G401 (cell line): Measurements from ENCODE around the gene GLRX. TPM values are rescaled to one million over a fixed set of nuclear protein-coding genes. Genes with fewer than 3 reads are reported as not detected.
A peak's percentile ranks its signal among the peaks of the same experiment; 100 is the strongest.
"Not testable (repeated sequence)": the region's sequence is repeated elsewhere in the genome, so short reads cannot be mapped to it uniquely, and the experiment has no call there.

ENCODE experiments used
- DNase-seq: peaks from one replicate; pipeline ENCODE4 v3.0.0-alpha.2; 2015; ENCODE audit warnings: low spot score
- in situ Hi-C: cut with HindIII; loops from 2 replicates; pipeline ENCODE4 v1.10.0; 2016; ENCODE audit warnings: low sequenced_read_pairs, mixed read lengths
- total RNA-seq: library from RNA; depleted of rRNA; stranded (reverse); fragments of >200 nt; shearing (Covaris generic); gene quantifications from 2 replicates; pipeline ENCODE4 v1.2.3, GENCODE V29; 2014

Gene GLRX
- total RNA-seq, 1 experiment from 2014 or later = not detected

DNA sequence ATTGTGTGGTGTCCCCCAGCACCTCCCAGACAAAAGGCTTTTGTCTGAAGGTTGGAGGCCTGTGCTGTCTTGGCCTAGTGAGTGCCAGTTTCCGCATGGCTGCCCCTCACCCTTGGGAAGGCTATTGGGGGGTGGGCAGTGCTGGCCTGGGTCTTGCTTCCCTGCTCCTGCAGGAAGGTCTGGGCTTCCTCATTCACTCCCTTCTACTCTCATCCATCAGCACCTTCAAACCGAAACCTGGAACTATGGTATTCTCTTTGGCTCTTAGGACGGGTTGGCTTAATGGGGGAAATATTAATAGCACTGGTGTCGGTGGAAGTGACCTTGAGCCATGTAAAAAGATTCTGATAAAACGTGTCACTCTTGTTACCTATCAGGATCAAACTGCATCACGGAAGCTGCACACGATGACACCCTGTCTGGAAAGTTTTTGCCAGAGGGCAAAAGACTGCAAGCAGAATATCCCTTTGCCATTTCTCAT is 34.0 kb upstream of the GLRX start:
- DNase-seq = no peak
- in situ Hi-C loops = no loop called here

DNA sequence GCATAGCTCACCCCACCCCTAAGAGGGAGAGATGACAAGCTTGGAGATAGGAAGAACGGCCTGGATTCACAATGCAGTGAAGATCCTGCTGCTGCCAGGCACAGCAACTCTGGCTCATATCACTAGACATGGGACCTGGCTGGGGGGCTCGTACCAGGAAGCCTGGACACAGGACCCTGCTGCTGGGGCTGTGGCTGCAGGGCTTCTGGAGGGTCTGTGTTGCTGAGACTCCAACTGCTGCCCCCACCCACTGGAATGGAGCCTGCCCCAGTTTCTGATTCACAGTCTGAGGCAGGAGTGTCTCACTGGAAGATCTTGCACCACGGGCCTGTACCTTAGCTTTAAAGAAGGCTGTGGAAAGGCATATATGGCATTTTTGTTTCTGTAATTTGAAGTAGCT is 31.0 kb upstream of the GLRX start:
- in situ Hi-C loops = no loop called here
- no peak for DNase-seq

DNA sequence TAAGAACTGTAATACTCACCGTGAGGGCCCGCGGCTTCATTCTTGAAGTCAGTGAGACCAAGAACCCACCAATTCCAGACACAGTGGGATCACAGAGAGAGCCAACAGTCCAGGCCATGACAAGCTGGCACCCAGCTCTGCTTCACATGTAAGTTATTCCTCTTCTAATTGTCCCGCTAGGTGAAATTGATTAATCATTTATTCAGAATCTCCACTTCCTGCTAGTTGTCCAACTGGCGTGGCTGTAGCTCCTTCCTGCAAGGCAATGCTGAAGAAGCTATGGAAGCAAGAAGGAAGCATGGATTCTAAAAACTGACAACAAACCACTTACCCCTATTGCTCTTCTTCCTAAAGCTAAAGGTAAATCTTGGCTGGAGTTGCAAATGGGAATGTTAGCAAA is 30.0 kb upstream of the GLRX start:
- in situ Hi-C loops = no loop called here

DNA sequence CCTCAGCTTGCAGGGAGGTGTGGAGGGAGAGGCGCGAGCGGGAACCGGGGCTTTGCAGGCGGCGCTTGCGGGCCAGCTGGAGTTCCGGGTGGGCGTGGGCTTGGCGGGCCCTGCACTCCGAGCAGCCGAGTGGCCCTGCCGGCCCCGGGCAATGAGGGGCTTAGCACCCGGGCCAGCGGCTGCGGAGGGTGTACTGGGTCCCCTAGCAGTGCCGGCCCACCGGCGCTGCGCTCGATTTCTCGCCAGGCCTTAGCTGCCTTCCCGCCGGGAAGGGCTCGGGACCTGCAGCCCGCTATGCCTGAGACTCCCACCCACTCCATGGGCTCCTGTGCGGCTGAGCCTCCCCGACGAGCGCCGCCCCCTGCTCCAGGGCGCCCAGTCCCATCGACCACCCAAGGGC is 28.6 kb upstream of the GLRX start:
- DNase-seq, in situ Hi-C loops: not testable (repeated sequence)

More for the DNA sequence above, 30.0 kb upstream of the GLRX start:
- no peak for DNase-seq

DNA sequence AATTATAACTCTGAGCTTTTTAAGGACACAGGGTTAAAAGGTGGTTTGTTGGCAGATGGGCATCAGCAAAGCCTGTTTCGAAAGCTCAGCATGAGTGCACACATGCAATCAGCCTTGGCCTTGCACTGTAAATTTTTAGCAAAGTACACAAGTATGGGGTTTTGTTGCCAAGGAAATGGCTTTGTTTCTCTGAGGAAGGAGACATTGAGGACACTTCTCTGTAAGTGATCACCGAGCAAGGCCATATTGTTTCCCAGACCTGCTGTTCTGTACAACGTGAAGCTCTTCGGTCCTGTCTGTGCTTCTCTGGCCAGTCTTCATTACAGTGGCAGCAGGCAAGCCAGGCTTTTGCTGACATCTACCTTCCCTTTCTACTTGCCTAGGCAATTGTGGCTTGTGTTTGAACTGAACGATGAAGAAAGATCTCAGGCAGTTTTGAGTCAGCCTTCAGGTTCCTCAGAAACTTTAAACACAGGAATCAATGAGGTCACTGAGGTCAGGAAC is 27.9 kb upstream of the GLRX start:
- in situ Hi-C loops = no loop called here

DNA sequence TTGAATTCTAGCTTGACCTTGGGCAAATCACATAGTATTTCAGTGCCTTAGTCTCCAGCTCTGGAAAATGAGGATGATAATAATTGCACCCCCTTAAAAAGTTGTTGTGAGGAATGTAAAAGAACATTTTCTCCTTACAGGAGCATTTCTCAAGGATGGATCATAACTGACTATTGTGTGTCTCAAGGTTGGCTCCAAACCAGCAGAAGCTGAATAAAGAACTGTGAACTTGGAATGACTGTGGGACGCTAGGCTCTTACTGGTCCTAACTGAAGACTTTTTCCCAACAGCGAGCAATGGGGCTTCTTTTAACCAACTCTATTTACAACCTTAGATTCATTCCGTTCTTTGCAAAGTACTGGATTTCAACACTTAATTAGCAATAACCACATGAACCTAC is 26.2 kb upstream of the GLRX start:
- no peak for DNase-seq
- in situ Hi-C loops = no loop called here

More for the DNA sequence above, 27.9 kb upstream of the GLRX start:
- DNase-seq = peak; percentile 86

DNA sequence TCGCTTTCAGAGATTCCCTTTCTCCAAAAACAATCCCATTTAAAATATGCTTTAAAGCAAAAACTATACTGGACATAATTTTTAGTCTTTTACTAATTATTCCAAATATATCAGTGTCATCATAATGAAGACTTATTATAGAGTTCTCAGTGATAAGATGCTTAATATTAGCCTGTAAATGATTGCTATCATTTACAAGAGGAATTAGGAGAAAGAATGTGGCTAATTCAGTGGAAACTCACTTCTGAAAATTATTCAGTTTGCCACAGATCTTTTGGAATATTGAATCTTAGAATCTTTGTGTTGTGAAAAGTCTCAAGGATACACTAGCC is 24.7 kb upstream of the GLRX start:
- DNase-seq = no peak
- in situ Hi-C loops = no loop called here

DNA sequence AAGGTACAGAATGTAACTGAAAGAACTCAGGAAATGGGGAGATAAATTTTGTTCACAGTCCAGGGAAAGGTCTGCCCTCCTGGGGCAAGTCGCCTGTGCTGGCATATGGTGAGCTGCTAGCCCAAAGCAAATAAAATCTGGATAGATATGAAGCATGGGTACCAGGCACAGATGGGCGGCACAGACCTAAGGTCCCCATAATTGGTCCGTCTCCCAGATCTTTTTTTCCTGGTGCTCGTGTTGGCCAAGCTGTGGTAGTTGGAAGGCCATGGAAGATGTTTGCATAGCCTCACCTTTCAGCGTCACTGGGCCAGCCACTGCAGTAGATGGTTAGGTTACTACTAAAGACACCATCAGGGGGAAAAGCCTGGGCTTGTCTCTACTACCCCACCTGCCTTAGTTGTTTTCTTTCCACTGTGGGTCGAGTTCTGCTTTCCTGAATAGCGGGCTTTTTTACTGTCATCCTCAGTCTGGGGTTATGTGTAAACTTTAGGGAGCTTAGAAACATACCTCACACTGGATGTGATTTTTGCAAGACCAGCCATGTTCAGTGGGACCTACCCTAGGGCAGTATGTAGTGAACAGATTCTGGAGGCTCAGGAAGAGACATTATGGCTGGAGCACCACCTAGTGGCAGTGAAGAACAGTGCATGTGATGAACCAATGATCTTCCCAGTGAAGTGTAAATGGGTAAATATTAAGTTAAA is 24.2 kb upstream of the GLRX start:
- in situ Hi-C loops = no loop called here
- peak; percentile 97 for DNase-seq

DNA sequence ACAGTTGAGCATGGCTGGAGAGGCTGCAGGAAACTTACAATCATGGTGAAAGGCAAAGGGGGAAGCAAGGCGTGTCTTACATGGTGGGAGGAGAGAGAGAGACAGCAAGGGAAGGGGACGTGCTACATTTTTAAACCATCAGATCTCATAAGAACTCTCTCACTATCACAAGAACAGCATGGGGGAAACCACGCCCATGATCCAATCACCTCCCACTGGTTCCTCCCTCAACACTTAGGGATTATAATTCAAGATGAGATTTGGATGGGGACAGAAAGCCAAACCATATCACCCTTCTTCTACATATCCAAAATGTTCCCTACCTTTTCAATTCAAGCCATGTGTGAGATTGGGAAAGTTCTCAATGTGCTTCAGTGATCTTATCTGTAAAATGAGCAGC is 22.9 kb upstream of the GLRX start:
- no peak for DNase-seq
- in situ Hi-C loops = no loop called here

DNA sequence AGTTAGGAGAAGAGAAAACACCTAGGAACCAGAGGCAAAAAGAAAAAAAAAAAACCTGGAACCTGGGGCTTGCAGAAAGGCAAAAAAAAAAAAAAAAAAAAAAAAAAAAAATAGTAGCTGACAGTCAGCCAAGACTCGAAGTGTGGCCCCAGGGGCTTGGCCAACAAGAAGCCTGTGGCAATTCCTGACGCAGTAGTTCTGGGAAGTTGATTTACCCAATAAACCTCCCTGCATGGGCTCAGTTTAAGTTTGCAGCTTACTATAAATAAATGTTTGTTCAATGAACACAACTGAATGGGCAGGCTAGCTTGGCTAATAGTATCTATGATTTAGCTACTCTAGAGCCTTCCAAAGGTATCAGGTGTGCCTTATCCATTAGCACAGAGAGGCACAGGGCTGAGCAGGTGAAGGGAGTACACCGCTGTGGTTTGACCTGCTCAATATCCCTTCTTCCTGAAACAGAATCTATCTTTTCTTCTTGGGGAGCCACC is 21.3 kb upstream of the GLRX start:
- in situ Hi-C loops = no loop called here

DNA sequence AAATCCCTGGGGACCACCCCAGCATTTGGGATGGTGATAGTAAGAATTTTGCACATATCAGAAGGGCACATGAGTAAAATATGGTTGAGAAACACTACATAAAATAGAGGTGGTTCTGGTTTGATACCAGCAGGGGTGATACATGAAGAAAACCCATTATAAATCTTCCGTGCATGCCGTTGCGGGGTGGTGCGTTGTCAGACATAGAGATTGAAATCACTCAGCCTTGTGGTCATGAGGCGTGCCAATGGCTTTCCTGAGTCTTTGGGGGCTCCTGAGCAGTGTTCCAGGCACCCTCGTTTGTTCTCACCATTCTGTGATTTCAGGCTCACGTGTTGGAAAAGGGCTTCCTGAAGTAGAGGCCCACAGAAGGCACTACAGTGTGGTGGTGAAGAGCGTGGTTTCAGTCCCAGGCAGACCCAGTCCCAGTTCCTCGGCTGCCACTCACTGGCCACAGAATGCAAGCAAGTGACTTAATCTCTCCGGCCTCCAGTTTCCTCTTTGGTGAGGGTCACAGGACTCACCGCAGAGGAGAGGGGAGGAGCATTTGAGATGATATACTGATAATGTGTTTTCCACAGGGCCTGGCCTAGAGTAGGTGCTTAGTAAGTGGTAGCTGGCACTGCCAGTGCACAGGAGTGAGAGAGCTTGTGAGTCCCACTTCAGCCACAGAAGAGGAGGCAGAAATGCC is 20.5 kb upstream of the GLRX start:
- in situ Hi-C loops = no loop called here
- no peak for DNase-seq

More for the DNA sequence above, 21.3 kb upstream of the GLRX start:
- peak; percentile 33 for DNase-seq

DNA sequence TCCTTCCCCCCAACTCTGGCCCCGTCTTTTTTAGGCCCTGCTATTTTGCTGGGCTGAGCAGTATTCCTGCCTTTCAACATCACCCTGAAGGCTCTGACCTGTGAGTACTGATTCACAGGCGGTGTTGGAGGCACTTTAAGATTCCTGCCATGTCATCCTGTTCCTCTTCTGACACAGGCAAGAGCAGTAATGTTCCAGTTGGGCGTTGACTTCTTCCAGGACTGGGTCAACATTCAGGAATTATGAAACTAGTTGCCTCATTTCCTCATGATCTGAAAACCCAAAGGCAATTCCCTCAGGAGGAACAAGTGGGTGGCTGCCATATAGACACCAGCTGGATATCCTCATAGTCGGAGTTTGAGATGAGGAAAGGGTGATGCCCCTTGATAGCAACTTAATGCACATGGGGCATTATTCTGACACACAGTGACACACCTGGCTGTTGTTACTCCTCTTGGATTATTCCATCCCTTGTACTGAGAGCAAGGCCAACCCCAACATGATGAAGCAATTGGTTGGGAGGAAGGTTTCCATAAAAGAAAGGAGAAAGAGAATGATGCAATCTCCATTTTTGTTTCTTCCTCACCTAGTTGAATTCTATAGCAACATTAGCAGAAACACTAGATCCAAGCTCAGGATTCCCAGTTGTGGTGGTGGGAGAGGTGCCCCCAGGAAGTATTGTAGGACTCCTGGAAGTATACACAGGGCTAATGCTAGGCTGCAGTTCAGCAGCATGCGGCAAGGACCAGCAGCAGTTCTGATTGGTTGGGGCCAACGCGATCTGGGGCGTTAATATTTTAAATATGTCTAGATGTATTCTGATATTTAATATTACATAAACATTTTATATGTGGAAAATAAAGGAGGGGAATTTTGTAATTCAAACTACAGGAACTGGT is 19.6 kb upstream of the GLRX start:
- DNase-seq = no peak
- in situ Hi-C loops = no loop called here

DNA sequence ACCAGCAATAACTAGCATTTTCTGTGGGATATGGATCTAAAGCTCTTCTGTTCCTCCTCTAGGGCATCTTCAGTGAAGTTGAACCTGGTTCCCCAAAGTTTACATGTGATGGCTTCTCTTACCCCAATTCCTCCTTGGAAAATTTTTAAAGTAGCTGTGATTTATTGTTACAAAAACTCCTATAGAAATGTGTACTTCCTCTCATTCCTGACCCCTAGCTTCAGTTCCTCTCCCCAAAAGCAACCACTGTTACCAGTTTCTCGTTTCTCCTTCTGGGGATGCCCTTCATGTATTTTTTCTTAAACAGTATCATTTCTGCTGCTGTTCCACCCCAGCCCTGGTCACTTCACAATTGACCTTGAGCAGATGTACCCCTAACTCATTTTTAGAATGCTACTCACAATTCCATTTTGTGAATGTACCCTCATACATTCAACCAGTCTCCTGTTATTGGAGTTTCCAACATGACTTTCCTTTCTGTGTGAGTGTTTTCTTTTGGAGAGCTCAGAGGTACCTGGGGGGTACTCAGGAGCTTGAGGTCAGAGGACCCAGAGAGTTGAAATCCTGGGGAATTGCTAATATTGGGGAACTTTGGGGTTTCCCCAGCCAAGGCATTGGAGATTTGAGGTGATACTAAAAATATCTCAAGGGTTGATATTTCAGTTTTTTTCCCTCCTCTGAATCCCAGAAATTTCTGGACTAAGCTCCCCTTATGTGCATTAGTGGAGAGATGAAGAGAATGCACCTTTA is 18.6 kb upstream of the GLRX start:
- in situ Hi-C loops = no loop called here
- DNase-seq = no peak

DNA sequence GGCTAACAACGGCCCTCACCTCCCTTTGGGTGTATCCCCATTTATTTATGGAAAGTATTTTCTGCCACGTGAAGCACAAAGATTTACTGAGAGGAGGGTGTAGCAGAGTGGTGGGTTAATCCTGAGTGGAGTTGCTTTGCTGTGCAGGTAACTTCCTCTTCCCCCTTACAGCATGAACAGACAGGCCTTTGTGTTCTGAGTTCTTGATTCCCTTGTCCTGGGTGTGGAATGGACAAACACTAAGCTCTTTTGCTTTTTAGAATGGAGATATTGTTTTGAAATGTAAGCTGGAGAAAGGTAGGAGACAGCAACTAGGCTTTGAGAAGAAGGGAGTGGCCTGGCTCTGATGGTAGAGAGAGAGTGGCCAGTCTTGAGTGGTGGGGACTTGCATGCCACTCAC is 17.1 kb upstream of the GLRX start:
- no peak for DNase-seq
- in situ Hi-C loops = no loop called here

DNA sequence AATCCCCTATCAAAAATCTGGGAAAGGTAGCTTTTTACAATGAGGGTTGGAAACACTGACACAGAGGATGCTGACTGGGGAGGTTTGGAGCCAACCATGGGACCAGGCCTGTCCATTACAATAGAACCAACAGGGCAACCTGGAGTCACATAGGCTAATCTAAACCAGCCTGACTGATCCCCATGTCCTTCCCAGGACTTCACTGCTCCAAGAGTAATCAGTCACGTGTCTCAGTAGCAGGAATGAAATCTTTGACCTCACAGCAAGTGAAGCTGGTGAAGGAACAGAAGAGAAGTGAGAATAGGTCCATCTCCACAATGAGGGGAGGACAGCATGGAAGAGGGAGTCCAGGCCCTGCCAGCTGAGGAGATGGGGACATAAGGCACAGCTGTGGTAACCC is 16.0 kb upstream of the GLRX start:
- in situ Hi-C loops = no loop called here
- DNase-seq = no peak

DNA sequence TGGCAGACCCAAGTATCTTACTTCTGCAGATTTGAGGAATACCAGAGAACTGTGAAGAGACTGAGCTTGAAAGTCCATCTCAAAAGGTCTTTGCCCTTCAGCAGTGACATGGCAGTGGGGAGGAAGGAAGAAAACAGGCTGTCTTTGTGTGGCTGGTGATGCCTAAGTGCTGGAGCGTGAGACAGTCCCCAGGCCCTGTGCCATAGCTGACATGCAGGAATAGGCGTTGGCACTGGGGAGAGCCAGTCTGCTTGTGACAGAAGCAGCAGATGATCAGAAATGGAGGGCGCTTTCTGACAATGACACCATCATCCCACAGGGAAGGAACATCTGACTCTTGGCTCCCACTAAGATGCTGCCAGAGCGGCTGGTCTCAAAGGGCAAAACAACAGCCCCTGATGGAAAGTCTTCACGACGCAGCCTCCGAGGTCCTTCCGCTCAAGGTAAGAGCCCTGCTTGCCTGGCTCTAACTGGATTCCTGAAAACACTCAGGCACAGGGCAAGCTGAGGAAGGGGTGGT is 15.5 kb upstream of the GLRX start:
- DNase-seq = peak; percentile 69
- in situ Hi-C loops = no loop called here

DNA sequence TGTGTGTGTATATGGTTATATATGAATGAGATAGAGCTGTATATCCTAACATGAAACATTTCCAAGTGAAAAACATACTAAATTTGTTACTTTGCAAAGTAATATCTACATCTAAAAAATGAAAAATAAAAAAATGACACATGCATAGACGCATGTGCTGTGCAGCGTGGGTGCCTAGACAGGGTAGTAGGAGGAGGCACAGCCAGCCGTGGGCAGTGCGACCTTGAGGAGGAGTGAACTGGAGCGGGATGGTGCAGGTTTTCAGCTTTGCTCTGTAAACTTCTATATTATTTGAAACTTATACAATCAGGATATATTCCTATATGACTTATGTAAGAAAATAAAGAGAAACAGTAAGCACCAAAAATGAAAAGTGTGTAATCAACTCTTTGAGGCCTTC is 15.0 kb upstream of the GLRX start:
- in situ Hi-C loops = no loop called here
- no peak for DNase-seq

DNA sequence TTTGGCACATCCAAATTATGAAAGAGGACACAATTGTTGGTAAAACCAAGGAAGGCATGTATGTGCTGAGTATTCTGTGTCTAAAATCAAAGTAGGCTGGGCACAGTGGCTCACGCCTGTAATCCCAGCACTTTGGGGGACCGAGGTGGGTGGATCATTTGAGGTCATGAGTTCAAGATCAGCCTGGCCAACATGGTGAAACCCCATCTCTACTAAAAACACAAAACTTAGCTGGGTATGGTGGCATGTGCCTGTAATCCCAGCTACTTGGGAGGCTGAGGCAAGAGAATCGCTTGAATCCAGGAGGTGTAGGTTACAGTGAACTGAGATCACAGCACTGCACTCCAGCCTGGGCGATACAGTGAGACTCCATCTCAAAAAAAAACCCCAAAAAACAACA is 14.4 kb upstream of the GLRX start:
- in situ Hi-C loops, DNase-seq: not testable (repeated sequence)

DNA sequence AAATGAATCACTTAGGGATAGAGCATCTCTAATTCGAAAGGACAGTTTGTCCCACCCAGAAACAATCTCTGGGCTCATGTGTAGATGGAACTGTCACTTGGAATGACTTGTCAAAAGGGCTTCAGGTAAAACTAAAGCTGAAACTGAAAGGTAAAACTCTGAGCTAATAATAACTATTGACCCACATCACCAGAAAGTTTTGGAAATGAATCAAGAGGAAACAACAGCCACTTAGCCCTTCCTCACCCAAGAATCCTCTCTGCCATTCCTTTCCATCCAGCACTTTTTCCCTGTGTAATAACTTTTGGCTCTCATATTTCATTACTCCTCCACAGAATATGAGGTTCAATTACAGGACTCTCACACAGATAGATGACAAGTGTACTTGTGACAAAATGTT is 14.0 kb upstream of the GLRX start:
- in situ Hi-C loops = no loop called here
- DNase-seq = no peak
